ENCODE measurements around the gene TMEM89.

- TF ChIP-seq, protein P1, sequence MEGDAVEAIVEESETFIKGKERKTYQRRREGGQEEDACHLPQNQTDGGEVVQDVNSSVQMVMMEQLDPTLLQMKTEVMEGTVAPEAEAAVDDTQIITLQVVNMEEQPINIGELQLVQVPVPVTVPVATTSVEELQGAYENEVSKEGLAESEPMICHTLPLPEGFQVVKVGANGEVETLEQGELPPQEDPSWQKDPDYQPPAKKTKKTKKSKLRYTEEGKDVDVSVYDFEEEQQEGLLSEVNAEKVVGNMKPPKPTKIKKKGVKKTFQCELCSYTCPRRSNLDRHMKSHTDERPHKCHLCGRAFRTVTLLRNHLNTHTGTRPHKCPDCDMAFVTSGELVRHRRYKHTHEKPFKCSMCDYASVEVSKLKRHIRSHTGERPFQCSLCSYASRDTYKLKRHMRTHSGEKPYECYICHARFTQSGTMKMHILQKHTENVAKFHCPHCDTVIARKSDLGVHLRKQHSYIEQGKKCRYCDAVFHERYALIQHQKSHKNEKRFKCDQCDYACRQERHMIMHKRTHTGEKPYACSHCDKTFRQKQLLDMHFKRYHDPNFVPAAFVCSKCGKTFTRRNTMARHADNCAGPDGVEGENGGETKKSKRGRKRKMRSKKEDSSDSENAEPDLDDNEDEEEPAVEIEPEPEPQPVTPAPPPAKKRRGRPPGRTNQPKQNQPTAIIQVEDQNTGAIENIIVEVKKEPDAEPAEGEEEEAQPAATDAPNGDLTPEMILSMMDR (IDR thresholded peaks at IDR 0.05) = no peak
- no peak for TF ChIP-seq POLR2AphosphoS5 (IDR thresholded peaks at IDR 0.05)
Observed at GRCh38 chr3:48644898-48645760, 23.6 kb upstream of the TMEM89 start.

Measured in esophagus muscularis mucosa (tissue), 3 donors.